SK-N-SH treated with all-trans-retinoic acid at 6 μM for 48 hours (cell line): Measurements from ENCODE around the gene SAMSN1.

Experiments
- ATAC-seq: fragments of 200-7000 bp; cut with Tn5 transposase; 3 replicates; pipeline ENCODE4 v1.9.1; 2020; ENCODE audit warnings: mild to moderate bottlenecking, moderate library complexity
- ARNTL ChIP-seq: fragments of 450-650 bp; formaldehyde crosslinking; IDR thresholded peaks from 2 replicates; pipeline ENCODE4 v1.5.0; 2020; ENCODE audit warnings: low read depth, mild to moderate bottlenecking, moderate library complexity, borderline replicate concordance
- BACH2 ChIP-seq: fragments of 250-450 bp; sonication (Bioruptor Pico); IDR thresholded peaks from 2 replicates; pipeline ENCODE4 v1.9.0; 2021; ENCODE audit warnings: mild to moderate bottlenecking, borderline replicate concordance
- CREB5 ChIP-seq: fragments of 250-450 bp; sonication (Bioruptor Pico); IDR thresholded peaks from 2 replicates; pipeline ENCODE4 v1.5.1; 2020; ENCODE audit warnings: low read depth, mild to moderate bottlenecking, moderate library complexity
- CSDC2 ChIP-seq: fragments of 250-450 bp; sonication (Bioruptor Pico); IDR thresholded peaks from 2 replicates; pipeline ENCODE4 v1.5.0; 2020; ENCODE audit warnings: mild to moderate bottlenecking, moderate library complexity
- CSRNP3 ChIP-seq: fragments of 250-450 bp; sonication (Bioruptor Pico); IDR thresholded peaks from 2 replicates; pipeline ENCODE4 v1.5.1; 2021; ENCODE audit warnings: mild to moderate bottlenecking, moderate library complexity
- ESRRG ChIP-seq: fragments of 250-450 bp; sonication (Bioruptor Pico); IDR thresholded peaks from 2 replicates; pipeline ENCODE4 v1.6.1; 2021; ENCODE audit warnings: mild to moderate bottlenecking
- GLIS3 ChIP-seq: fragments of 250-450 bp; sonication (Bioruptor Pico); IDR thresholded peaks from 2 replicates; pipeline ENCODE4 v1.5.0; 2020; ENCODE audit warnings: mild to moderate bottlenecking, moderate library complexity
- ISL1 ChIP-seq: fragments of 250-450 bp; sonication (Bioruptor Pico); IDR thresholded peaks from 2 replicates; pipeline ENCODE4 v2.1.2; 2022; ENCODE audit warnings: mild to moderate bottlenecking, moderate library complexity
- PATZ1 ChIP-seq: fragments of 250-450 bp; sonication (Bioruptor Pico); IDR thresholded peaks from 2 replicates; pipeline ENCODE4 v1.8.0; 2020; ENCODE audit warnings: mild to moderate bottlenecking, moderate library complexity, borderline replicate concordance
- POU6F1 ChIP-seq: fragments of 250-450 bp; sonication (Bioruptor Pico); IDR thresholded peaks from 2 replicates; pipeline ENCODE4 v1.8.0; 2021; ENCODE audit warnings: low read depth, mild to moderate bottlenecking, moderate library complexity, borderline replicate concordance
- PPARA ChIP-seq: fragments of 250-450 bp; sonication (Bioruptor Pico); IDR thresholded peaks from 2 replicates; pipeline ENCODE4 v1.5.0; 2020; ENCODE audit warnings: mild to moderate bottlenecking, borderline replicate concordance
- RARB ChIP-seq: fragments of 250-450 bp; sonication (Bioruptor Pico); IDR thresholded peaks from 2 replicates; pipeline ENCODE4 v1.8.0; 2021; ENCODE audit warnings: mild to moderate bottlenecking, moderate library complexity
- SNAI2 ChIP-seq: fragments of 250-450 bp; sonication (Bioruptor Pico); IDR thresholded peaks from 2 replicates; pipeline ENCODE4 v1.5.0; 2020; ENCODE audit warnings: mild to moderate bottlenecking, moderate library complexity
- TCF4 ChIP-seq: fragments of 250-450 bp; sonication (Bioruptor Pico); IDR thresholded peaks from 2 replicates; pipeline ENCODE4 v1.8.0; 2021; ENCODE audit warnings: mild to moderate bottlenecking, moderate library complexity, borderline replicate concordance
- TOX ChIP-seq: fragments of 250-450 bp; sonication (Bioruptor Pico); IDR thresholded peaks from 2 replicates; pipeline ENCODE4 v1.8.0; 2021; ENCODE audit warnings: mild to moderate bottlenecking, moderate library complexity, borderline replicate concordance
- TSHZ2 ChIP-seq: fragments of 250-450 bp; sonication (Bioruptor Pico); IDR thresholded peaks from 2 replicates; pipeline ENCODE4 v1.5.0; 2020; ENCODE audit warnings: mild to moderate bottlenecking, moderate library complexity
- ZC3H10 ChIP-seq: fragments of 250-450 bp; sonication (Bioruptor Pico); IDR thresholded peaks from 2 replicates; pipeline ENCODE4 v1.5.1; 2021; ENCODE audit warnings: mild to moderate bottlenecking, moderate library complexity
- ZFP3 ChIP-seq: fragments of 250-450 bp; sonication (Bioruptor Pico); IDR thresholded peaks from 2 replicates; pipeline ENCODE4 v1.5.0; 2020; ENCODE audit warnings: mild to moderate bottlenecking, moderate library complexity
- ZNF565 ChIP-seq: fragments of 450-650 bp; formaldehyde crosslinking; conservative IDR thresholded peaks from 2 replicates; pipeline ENCODE4 v1.5.0; 2020; ENCODE audit warnings: low read depth, mild to moderate bottlenecking, moderate library complexity
- ZNF70 ChIP-seq: fragments of 450-650 bp; formaldehyde crosslinking; IDR thresholded peaks from 2 replicates; pipeline ENCODE4 v1.5.0; 2020; ENCODE audit warnings: mild to moderate bottlenecking, moderate library complexity
- ZNF8 ChIP-seq: fragments of 450-650 bp; formaldehyde crosslinking; IDR thresholded peaks from 2 replicates; pipeline ENCODE4 v1.5.0; 2020; ENCODE audit warnings: mild to moderate bottlenecking, moderate library complexity

The SAMSN1 gene

GRCh38 chr21:14581902-14582457 is 35.9 kb upstream of the SAMSN1 start:
- ATAC-seq: no peak

GRCh38 chr21:14573244-14573643 is 27.1 kb upstream of the SAMSN1 start:
- ATAC-seq: no peak
- TF ChIP-seq ZNF8 (no peak), CSRNP3 (CRISPR knock-in tag) (no peak), GLIS3 (CRISPR knock-in tag) (no peak), CSDC2 (no peak), BACH2 (CRISPR knock-in tag) (no peak), CREB5 (CRISPR knock-in tag) (no peak), ZFP3 (CRISPR knock-in tag) (no peak), ZNF70 (no peak), TCF4 (CRISPR knock-in tag) (no peak), RARB (CRISPR knock-in tag) (no peak), PATZ1 (no peak), SNAI2 (CRISPR knock-in tag) (no peak), PPARA (no peak), ZNF565 (CRISPR knock-in tag) (no peak)

More at GRCh38 chr21:14581902-14582457, 35.9 kb upstream of the SAMSN1 start:
- TF ChIP-seq ZFP3 (CRISPR knock-in tag) (no peak), POU6F1 (no peak), SNAI2 (CRISPR knock-in tag) (no peak), ZNF70 (no peak), GLIS3 (CRISPR knock-in tag) (no peak), BACH2 (CRISPR knock-in tag) (no peak), TCF4 (CRISPR knock-in tag) (no peak), CSDC2 (no peak), RARB (CRISPR knock-in tag) (no peak), PPARA (no peak), ESRRG (no peak), ZNF565 (CRISPR knock-in tag) (no peak), TOX (no peak), ZNF8 (no peak), ISL1 (CRISPR knock-in tag) (no peak), CSRNP3 (CRISPR knock-in tag) (no peak)

GRCh38 chr21:14572204-14572780 is 26.2 kb upstream of the SAMSN1 start:
- no peak for ATAC-seq
- TF ChIP-seq ZNF565 (CRISPR knock-in tag): no peak
- TF ChIP-seq TCF4 (CRISPR knock-in tag): no peak

- ATAC-seq: no peak
- TF ChIP-seq ZFP3 (CRISPR knock-in tag) (no peak), ZC3H10 (no peak), ARNTL (CRISPR knock-in tag) (no peak), POU6F1 (no peak), PPARA (no peak), CREB5 (CRISPR knock-in tag) (no peak), GLIS3 (CRISPR knock-in tag) (no peak), SNAI2 (CRISPR knock-in tag) (no peak), TSHZ2 (CRISPR knock-in tag) (no peak), ZNF70 (no peak)
Measured at GRCh38 chr21:14569868-14570267, 23.8 kb upstream of the SAMSN1 start.
